Osteocyte (in vitro differentiated cells): ENCODE measurements around the gene EIF2S1. TPM values are rescaled to one million over a fixed set of nuclear protein-coding genes. Genes with fewer than 3 reads are reported as not detected.
"Not testable (repeated sequence)": the region's sequence is repeated elsewhere in the genome, so short reads cannot be mapped to it uniquely, and the experiment has no call there.

Experiments
- DNase-seq: peaks from one replicate; pipeline ENCODE4 v3.0.0; 2021; ENCODE audit warnings: mixed read lengths; ENCODE audit not compliant: unreplicated experiment; ENCODE audit errors: extremely low spot score
- H3K27ac Mint-ChIP-seq: one replicate; pipeline ENCODE4 v1.8.0; 2021; ENCODE audit warnings: mild to moderate bottlenecking, mixed read lengths; ENCODE audit not compliant: unreplicated experiment
- H3K27me3 Mint-ChIP-seq: one replicate; pipeline ENCODE4 v1.8.0; 2021; ENCODE audit warnings: mixed read lengths; ENCODE audit not compliant: unreplicated experiment
- H3K36me3 Mint-ChIP-seq: one replicate; pipeline ENCODE4 v1.8.0; 2021; ENCODE audit warnings: mixed read lengths; ENCODE audit not compliant: unreplicated experiment
- H3K4me1 Mint-ChIP-seq: one replicate; pipeline ENCODE4 v1.8.0; 2021; ENCODE audit warnings: mixed read lengths; ENCODE audit not compliant: unreplicated experiment
- H3K4me3 Mint-ChIP-seq: one replicate; pipeline ENCODE4 v1.8.0; 2021; ENCODE audit warnings: mild to moderate bottlenecking, moderate library complexity, mixed read lengths; ENCODE audit not compliant: unreplicated experiment
- H3K9me3 Mint-ChIP-seq: one replicate; pipeline ENCODE4 v1.8.0; 2021; ENCODE audit warnings: mixed read lengths; ENCODE audit not compliant: unreplicated experiment
- total RNA-seq: library from RNA; stranded (reverse); gene quantifications from 2 replicates; pipeline ENCODE4 v1.2.1, GENCODE V29; 2021
- TF ChIP-seq, protein P1 (sequence below): fragments of 200-600 bp; sonication (generic); IDR thresholded peaks from 2 replicates; pipeline ENCODE4 v1.5.0; 2021; ENCODE audit warnings: antibody characterized with exemption, mild to moderate bottlenecking, moderate library complexity

EIF2S1 gene
- total RNA-seq, 1 donor from 2014 or later = 85.3 TPM

DNA sequence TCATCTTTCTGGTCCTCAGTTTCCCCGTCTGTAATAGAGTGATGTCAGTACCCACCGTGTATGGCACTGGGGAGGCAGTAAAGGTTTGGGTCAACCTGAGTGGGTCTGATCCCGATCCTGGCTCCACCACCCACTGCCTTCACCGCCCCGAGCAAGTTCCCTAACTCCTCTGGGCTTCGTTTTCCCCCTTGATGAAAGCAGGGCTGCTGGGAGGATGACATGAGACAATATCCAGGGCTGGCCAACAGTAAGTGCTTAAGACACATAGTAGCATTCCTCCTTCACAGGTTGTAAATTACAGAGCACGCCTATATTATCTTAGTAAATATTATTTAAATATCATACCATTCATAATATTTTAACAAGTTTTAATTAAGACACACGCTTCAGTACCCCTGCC, 51.2 kb downstream of the EIF2S1 start:
- Mint-ChIP-seq H3K36me3 (no peaks in the 10 kb centered on the region), H3K4me3 (no peak overlapping the region), H3K27me3 (no peaks in the 10 kb centered on the region), H3K4me1 (peaks cover 10% of the 10 kb centered on the region), H3K9me3 (no peaks in the 10 kb centered on the region), H3K27ac (no peak overlapping the region)
- TF ChIP-seq, protein P1, sequence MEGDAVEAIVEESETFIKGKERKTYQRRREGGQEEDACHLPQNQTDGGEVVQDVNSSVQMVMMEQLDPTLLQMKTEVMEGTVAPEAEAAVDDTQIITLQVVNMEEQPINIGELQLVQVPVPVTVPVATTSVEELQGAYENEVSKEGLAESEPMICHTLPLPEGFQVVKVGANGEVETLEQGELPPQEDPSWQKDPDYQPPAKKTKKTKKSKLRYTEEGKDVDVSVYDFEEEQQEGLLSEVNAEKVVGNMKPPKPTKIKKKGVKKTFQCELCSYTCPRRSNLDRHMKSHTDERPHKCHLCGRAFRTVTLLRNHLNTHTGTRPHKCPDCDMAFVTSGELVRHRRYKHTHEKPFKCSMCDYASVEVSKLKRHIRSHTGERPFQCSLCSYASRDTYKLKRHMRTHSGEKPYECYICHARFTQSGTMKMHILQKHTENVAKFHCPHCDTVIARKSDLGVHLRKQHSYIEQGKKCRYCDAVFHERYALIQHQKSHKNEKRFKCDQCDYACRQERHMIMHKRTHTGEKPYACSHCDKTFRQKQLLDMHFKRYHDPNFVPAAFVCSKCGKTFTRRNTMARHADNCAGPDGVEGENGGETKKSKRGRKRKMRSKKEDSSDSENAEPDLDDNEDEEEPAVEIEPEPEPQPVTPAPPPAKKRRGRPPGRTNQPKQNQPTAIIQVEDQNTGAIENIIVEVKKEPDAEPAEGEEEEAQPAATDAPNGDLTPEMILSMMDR = no peak
- DNase-seq = no peak

DNA sequence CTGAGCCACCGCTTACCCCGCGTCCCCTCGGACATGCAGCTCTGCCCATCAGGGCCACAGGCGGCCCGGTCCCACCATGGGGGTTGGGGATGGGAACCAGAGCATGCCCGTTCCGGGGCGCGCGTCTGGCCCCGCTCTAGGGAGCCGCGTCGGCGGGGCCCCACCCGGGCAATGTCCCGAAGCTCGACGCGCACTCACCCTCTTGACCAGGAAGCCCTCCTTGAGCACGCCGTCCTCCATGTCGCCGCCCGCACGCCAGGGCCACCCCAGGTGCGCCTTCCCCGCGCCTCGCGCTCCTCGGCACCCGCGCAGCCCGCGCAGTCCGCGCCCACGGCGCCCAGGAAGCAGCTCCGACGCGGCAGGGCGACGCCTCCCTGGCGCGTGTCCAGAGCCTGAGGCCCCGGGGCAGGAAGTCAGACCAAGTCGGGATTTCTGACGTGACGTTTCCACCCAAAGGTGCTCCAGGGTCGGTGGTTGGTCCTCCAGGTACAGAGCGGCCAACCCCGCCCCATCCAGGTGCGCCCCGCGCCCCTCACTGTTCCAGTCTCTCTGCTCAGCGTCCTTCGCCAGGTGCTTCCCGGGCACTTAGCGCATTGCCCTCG, 51.8 kb downstream of the EIF2S1 start, which contains the start of gene PLEK2:
TSS of gene PLEK2 (minus strand) at position 346 of the 602 bp plus-strand sequence. CDS start at position 240, 106 bp downstream.
- no peaks in the 10 kb centered on the region for H3K27me3 Mint-ChIP-seq
- TF ChIP-seq, protein P1 = no peak
- peaks cover 10% of the 10 kb centered on the region for H3K4me1 Mint-ChIP-seq
- no peak within 1 kb of the TSS for H3K27ac Mint-ChIP-seq
- no peaks in the 10 kb centered on the region for H3K9me3 Mint-ChIP-seq
- no peak within 1 kb of the TSS for H3K4me3 Mint-ChIP-seq
- H3K36me3 Mint-ChIP-seq = no peaks in the 10 kb centered on the region
- no peak for DNase-seq

GRCh38 chr14:67413806-67414769, 54.0 kb downstream of the EIF2S1 start:
- Mint-ChIP-seq H3K4me1 (peaks cover 10% of the 10 kb centered on the region), H3K27me3 (no peaks in the 10 kb centered on the region), H3K27ac (peak overlapping the region; percentile 31), H3K9me3 (no peaks in the 10 kb centered on the region), H3K36me3 (no peaks in the 10 kb centered on the region), H3K4me3 (no peak overlapping the region)
- TF ChIP-seq, protein P1 = no peak
- no peak for DNase-seq

- not testable (repeated sequence) for H3K27me3 Mint-ChIP-seq, H3K9me3 Mint-ChIP-seq, H3K4me3 Mint-ChIP-seq, H3K4me1 Mint-ChIP-seq, H3K27ac Mint-ChIP-seq, DNase-seq, H3K36me3 Mint-ChIP-seq
Measured at GRCh38 chr14:67415610-67416009, 55.5 kb downstream of the EIF2S1 start.

DNA sequence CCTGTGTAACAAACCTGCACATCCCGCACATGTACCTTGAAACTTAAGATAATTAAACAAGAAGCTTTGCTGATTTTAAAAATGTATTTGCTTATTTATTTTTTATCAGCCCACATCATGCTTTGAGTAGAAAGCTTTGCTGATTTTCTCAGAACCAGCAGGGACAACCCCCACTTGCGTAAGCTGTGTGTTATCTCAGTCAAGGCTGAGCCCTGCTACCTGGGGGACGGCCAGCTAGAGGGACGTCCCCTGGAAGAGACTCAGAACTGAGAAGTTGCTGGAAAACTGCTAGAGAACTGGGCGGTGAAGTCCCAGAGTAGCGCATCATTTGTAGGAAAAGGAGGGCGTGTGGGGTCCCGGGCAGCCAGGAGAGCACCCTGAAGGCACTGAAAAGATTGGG, 56.0 kb downstream of the EIF2S1 start:
- Mint-ChIP-seq H3K4me1 (peaks cover 10% of the 10 kb centered on the region), H3K9me3 (no peaks in the 10 kb centered on the region), H3K27ac (no peak overlapping the region), H3K36me3 (no peaks in the 10 kb centered on the region), H3K27me3 (no peaks in the 10 kb centered on the region), H3K4me3 (no peak overlapping the region)
- TF ChIP-seq, protein P1 = no peak
- DNase-seq = no peak
